ENCODE measurements around the gene ISOC2. TPM values are rescaled to one million over a fixed set of nuclear protein-coding genes. Genes with fewer than 3 reads are reported as not detected.

Gene ISOC2
- polyA plus RNA-seq, 3 donors, result 14.8 to 20.2 (median 14.9) TPM

DNA sequence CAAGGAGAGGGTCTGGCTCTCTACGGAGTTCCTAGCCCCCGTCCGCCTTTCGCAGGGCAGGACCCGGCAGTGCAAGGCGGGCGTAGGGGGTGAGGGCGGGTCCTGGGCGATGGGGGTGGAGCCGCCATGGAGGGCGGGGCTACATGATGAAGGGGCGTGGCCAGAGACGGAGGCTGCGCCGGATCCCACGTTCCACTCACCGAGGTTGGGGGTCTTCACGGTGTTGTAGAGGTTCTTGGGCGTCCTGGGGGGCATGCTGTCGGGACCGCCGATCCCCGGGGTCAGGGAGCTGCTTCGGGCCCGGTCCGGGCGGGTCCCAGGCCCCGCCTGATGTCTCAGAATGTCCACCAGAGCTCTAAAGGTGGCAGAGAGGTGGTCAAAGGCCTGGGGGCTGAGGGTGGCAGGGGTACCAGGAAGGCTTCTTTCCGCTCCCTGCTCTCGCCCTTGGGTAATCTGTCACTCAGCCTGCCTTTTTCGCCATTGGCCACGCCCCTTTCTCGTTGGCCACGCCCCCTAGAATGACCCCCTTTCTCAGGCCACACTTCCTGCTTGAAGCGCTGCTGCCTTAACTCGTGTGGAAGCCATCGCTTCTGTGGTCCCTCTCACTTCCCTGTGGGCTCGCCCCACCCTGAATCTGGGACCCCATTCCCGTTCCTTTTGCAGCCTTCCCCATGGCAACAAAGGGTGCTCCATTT, 20.9 kb downstream of the ISOC2 start:
- peaks cover 26 to 67% of the 10 kb centered on the region in 2 donors for H3K27me3 ChIP-seq (ENCODE audit: control insufficient read depth in 2 of 2, insufficient read depth in 2 of 2, low read length in 2 of 2)
- H3K9ac ChIP-seq (ENCODE audit: insufficient read depth, low read length, poor library complexity, severe bottlenecking), result peak overlapping the region; percentile 4
- peaks cover 21% of the 10 kb centered on the region for H3K4me1 Mint-ChIP-seq
- H3K36me3 ChIP-seq (replicated peaks in 1 of 2; ENCODE audit: control insufficient read depth in 1 of 2, insufficient read depth in 2 of 2, low read length in 2 of 2), result no peaks in the 10 kb centered on the region
- H4K20me1 ChIP-seq (ENCODE audit: insufficient read depth, low read length), result no peaks in the 10 kb centered on the region
- WGBS (ENCODE audit: insufficient coverage), result 10% methylated on average over 37 of the region's 39 CpGs
- H3K79me2 ChIP-seq (ENCODE audit: insufficient read depth, low read length), result no peaks in the 10 kb centered on the region
- peaks cover 5 to 12% of the 10 kb centered on the region in 2 donors for H3K36me3 Mint-ChIP-seq
- H3K9me3 ChIP-seq (replicated peaks in 1 of 2; ENCODE audit: control insufficient read depth in 1 of 2, insufficient read depth in 1 of 2, low read length in 2 of 2), result peaks cover 0 to 22% of the 10 kb centered on the region in 2 donors
- no peak overlapping the region for H3K27ac ChIP-seq (ENCODE audit: low read depth in 1 of 2, low read length in 2 of 2)
- peak overlapping the region; percentile 44 for H3K4me2 ChIP-seq (replicated peaks; ENCODE audit: extremely low read depth, low read length, poor library complexity, severe bottlenecking)
- H3K4me3 Mint-ChIP-seq, result peak overlapping the region in 1 of 2 donors; percentile 92
- peak in 1 of 3 donors; percentile 27 for DNase-seq
- H3K4me3 ChIP-seq (replicated peaks in 1 of 3; ENCODE audit: low read depth in 2 of 3, low read length in 3 of 3), result peak overlapping the region in 1 of 3 experiments; percentile 32
- H3K4me1 ChIP-seq (ENCODE audit: control insufficient read depth in 1 of 2, insufficient read depth in 2 of 2, low read length in 2 of 2), result peaks cover 21 to 24% of the 10 kb centered on the region in 2 donors
- H3K27ac Mint-ChIP-seq, result peak overlapping the region in 1 of 7 donors; percentile 79
- TF ChIP-seq, protein P1, sequence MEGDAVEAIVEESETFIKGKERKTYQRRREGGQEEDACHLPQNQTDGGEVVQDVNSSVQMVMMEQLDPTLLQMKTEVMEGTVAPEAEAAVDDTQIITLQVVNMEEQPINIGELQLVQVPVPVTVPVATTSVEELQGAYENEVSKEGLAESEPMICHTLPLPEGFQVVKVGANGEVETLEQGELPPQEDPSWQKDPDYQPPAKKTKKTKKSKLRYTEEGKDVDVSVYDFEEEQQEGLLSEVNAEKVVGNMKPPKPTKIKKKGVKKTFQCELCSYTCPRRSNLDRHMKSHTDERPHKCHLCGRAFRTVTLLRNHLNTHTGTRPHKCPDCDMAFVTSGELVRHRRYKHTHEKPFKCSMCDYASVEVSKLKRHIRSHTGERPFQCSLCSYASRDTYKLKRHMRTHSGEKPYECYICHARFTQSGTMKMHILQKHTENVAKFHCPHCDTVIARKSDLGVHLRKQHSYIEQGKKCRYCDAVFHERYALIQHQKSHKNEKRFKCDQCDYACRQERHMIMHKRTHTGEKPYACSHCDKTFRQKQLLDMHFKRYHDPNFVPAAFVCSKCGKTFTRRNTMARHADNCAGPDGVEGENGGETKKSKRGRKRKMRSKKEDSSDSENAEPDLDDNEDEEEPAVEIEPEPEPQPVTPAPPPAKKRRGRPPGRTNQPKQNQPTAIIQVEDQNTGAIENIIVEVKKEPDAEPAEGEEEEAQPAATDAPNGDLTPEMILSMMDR (IDR thresholded peaks at IDR 0.05), result no peak
- peak overlapping the region; percentile 29 for H2AFZ ChIP-seq (ENCODE audit: insufficient read depth, low read depth, low read length, poor library complexity, severe bottlenecking)
- H3K9me3 Mint-ChIP-seq, result peaks cover 0 to 38% (median 13%) of the 10 kb centered on the region in 7 donors
- intact Hi-C loops (cut with micrococcal nuclease), result no loop called here
- H3K27me3 Mint-ChIP-seq (ENCODE audit: low read depth in 3 of 3), result peaks cover 48 to 77% (median 59%) of the 10 kb centered on the region in 3 donors

DNA sequence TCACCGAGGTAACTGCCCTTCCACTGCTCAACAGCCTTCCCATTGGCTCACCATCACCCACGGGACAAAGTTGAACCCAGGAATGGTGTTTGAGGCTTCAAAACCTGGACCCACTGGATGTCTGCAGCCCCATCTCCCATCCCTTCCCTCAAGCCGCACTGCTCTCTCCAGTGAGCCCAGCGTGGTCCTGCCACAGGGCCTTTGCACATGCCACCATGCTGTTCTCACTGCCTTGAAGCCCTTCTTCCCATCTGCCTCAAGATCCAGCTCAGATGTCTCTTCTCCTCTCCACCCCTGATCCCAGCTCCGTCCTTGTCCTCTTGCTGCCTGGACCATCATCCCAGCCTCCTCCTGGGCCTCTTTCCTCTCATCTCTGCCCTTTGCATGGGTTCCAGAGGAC, 22.4 kb downstream of the ISOC2 start:
- WGBS (ENCODE audit: insufficient coverage), result 83% methylated on average over 5 of the region's 5 CpGs
- no peaks in the 10 kb centered on the region for H4K20me1 ChIP-seq (ENCODE audit: insufficient read depth, low read length)
- DNase-seq, result no peak
- H3K9me3 ChIP-seq (replicated peaks in 1 of 2; ENCODE audit: control insufficient read depth in 1 of 2, insufficient read depth in 1 of 2, low read length in 2 of 2), result peaks cover 0 to 15% of the 10 kb centered on the region in 2 donors
- no peak overlapping the region for H3K4me2 ChIP-seq (replicated peaks; ENCODE audit: extremely low read depth, low read length, poor library complexity, severe bottlenecking)
- intact Hi-C loops (cut with micrococcal nuclease), result no loop called here
- no peaks in the 10 kb centered on the region for H3K36me3 ChIP-seq (replicated peaks in 1 of 2; ENCODE audit: control insufficient read depth in 1 of 2, insufficient read depth in 2 of 2, low read length in 2 of 2)
- TF ChIP-seq, protein P1 (IDR thresholded peaks at IDR 0.05), result no peak
- no peaks in the 10 kb centered on the region for H3K79me2 ChIP-seq (ENCODE audit: insufficient read depth, low read length)
- no peak overlapping the region for H3K4me3 ChIP-seq (replicated peaks in 1 of 3; ENCODE audit: low read depth in 2 of 3, low read length in 3 of 3)
- peaks cover 45 to 62% (median 48%) of the 10 kb centered on the region in 3 donors for H3K27me3 Mint-ChIP-seq (ENCODE audit: low read depth in 3 of 3)
- peaks cover 21 to 24% of the 10 kb centered on the region in 2 donors for H3K4me1 ChIP-seq (ENCODE audit: control insufficient read depth in 1 of 2, insufficient read depth in 2 of 2, low read length in 2 of 2)
- H3K27ac Mint-ChIP-seq, result peak overlapping the region in 1 of 7 donors; percentile 87
- no peak overlapping the region for H2AFZ ChIP-seq (ENCODE audit: insufficient read depth, low read depth, low read length, poor library complexity, severe bottlenecking)
- peak overlapping the region in 1 of 2 donors; percentile 76 for H3K4me3 Mint-ChIP-seq
- peaks cover 21% of the 10 kb centered on the region for H3K4me1 Mint-ChIP-seq
- no peak overlapping the region for H3K9ac ChIP-seq (ENCODE audit: insufficient read depth, low read length, poor library complexity, severe bottlenecking)
- H3K9me3 Mint-ChIP-seq, result peaks cover 0 to 32% (median 13%) of the 10 kb centered on the region in 7 donors
- H3K27ac ChIP-seq (ENCODE audit: low read depth in 1 of 2, low read length in 2 of 2), result no peak overlapping the region
- peaks cover 23 to 56% of the 10 kb centered on the region in 2 donors for H3K27me3 ChIP-seq (ENCODE audit: control insufficient read depth in 2 of 2, insufficient read depth in 2 of 2, low read length in 2 of 2)
- peaks cover 5 to 12% of the 10 kb centered on the region in 2 donors for H3K36me3 Mint-ChIP-seq
